Measurements from ENCODE around the gene ARL6IP1. TPM values are rescaled to one million over a fixed set of nuclear protein-coding genes. Genes with fewer than 3 reads are reported as not detected.
A peak's percentile ranks its signal among the peaks of the same experiment; 100 is the strongest.

ARL6IP1 gene
- total and polyA plus RNA-seq, 8 donors = 36.0 to 309 (median 56.9) TPM

GRCh38 chr16:18805257-18805773 lies 4.0 kb upstream of the ARL6IP1 start:
- TF ChIP-seq POLR2AphosphoS5 (IDR thresholded peaks at IDR 0.05) (no peak), EP300 (IDR thresholded peaks at IDR 0.05) (no peak), POLR2A (IDR thresholded peaks at IDR 0.05) (no peak)
- TF ChIP-seq, protein P1, sequence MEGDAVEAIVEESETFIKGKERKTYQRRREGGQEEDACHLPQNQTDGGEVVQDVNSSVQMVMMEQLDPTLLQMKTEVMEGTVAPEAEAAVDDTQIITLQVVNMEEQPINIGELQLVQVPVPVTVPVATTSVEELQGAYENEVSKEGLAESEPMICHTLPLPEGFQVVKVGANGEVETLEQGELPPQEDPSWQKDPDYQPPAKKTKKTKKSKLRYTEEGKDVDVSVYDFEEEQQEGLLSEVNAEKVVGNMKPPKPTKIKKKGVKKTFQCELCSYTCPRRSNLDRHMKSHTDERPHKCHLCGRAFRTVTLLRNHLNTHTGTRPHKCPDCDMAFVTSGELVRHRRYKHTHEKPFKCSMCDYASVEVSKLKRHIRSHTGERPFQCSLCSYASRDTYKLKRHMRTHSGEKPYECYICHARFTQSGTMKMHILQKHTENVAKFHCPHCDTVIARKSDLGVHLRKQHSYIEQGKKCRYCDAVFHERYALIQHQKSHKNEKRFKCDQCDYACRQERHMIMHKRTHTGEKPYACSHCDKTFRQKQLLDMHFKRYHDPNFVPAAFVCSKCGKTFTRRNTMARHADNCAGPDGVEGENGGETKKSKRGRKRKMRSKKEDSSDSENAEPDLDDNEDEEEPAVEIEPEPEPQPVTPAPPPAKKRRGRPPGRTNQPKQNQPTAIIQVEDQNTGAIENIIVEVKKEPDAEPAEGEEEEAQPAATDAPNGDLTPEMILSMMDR (IDR thresholded peaks at IDR 0.05) = no peak
- no peak for DNase-seq
- H3K36me3 ChIP-seq = peaks cover 15 to 49% (median 38%) of the 10 kb centered on the region in 4 donors
- H3K27ac ChIP-seq = peak overlapping the region in 3 of 5 donors; percentile 30 to 66 (median 46)
- intact Hi-C loops (cut with DNase I; ENCODE audit: low total_unique reads) = no loop called here
- H3K9me3 ChIP-seq = no peaks in the 10 kb centered on the region
- peaks cover 4 to 35% (median 22%) of the 10 kb centered on the region in 4 donors for H3K4me1 ChIP-seq
- WGBS, 5 donors = 17 to 38% (median 23%) methylated on average over 2 of the region's 2 CpGs
- H3K27me3 ChIP-seq = no peaks in the 10 kb centered on the region
- no peak overlapping the region for H3K4me3 ChIP-seq

- Histone ChIP-seq H3K9me3 (no peaks in the 10 kb centered on the region), H3K27me3 (no peaks in the 10 kb centered on the region), H3K36me3 (peaks cover 12 to 41% (median 31%) of the 10 kb centered on the region in 4 donors), H3K27ac (peak overlapping the region in 3 of 5 donors; percentile 42 to 66 (median 46)), H3K4me3 (no peak overlapping the region), H3K4me1 (peaks cover 11 to 43% (median 30%) of the 10 kb centered on the region in 4 donors)
- intact Hi-C loops (cut with DNase I; ENCODE audit: low total_unique reads) = no loop called here
- WGBS, 5 donors = 61 to 69% (median 68%) methylated on average over 3 of the region's 3 CpGs
- DNase-seq = no peak
- TF ChIP-seq, protein P1 (IDR thresholded peaks at IDR 0.05) = no peak
- TF ChIP-seq POLR2A (IDR thresholded peaks at IDR 0.05) (no peak), EP300 (IDR thresholded peaks at IDR 0.05) (no peak), POLR2AphosphoS5 (IDR thresholded peaks at IDR 0.05) (no peak)
Observed at GRCh38 chr16:18804540-18804939, 3.2 kb upstream of the ARL6IP1 start.

GRCh38 chr16:18803569-18804462 lies 2.5 kb upstream of the ARL6IP1 start:
- Histone ChIP-seq H3K9me3 (no peaks in the 10 kb centered on the region), H3K27ac (peak overlapping the region in 3 of 5 donors; percentile 42 to 93 (median 66)), H3K36me3 (peaks cover 5 to 34% (median 24%) of the 10 kb centered on the region in 4 donors), H3K4me3 (no peak overlapping the region), H3K4me1 (peaks cover 18 to 50% (median 37%) of the 10 kb centered on the region in 4 donors), H3K27me3 (no peaks in the 10 kb centered on the region)
- TF ChIP-seq EP300 (IDR thresholded peaks at IDR 0.05) (no peak), POLR2A (IDR thresholded peaks at IDR 0.05) (no peak), POLR2AphosphoS5 (IDR thresholded peaks at IDR 0.05) (no peak)
- TF ChIP-seq, protein P1 (IDR thresholded peaks at IDR 0.05) = no peak
- intact Hi-C loops (cut with DNase I; ENCODE audit: low total_unique reads) = no loop called here
- DNase-seq = no peak
- 58 to 70% (median 69%) methylated on average over 5 of the region's 5 CpGs for WGBS, 5 donors

DNA sequence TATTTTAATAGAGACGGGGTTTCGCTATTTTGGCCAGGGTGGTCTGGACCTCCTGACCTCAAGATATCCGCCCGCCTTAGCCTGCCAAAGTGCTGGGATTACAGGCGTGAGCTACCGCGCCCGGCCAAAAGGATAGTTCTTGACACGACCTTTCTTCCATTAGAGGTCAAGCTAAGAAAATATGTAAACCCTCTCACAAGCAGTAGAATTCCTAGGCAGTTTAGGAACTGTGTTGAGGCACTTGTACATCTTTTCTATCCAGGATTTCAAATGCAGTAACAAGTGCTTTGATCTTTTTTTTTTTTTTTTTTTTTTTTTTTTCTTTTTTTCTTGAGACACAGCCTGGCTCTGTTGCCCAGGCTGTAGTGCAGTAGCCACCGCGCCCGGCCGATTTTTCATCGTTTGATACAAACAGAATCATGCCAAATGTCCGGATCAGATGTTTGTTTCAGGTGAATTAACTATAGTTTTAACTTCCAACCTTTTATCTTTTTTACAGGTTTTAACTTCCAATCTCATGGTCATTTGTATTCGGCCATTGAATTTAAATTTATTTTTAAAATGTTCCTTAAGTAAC lies 1.5 kb upstream of the ARL6IP1 start:
- 84 to 92% (median 88%) methylated on average over 16 of the region's 16 CpGs for WGBS, 5 donors
- no peak for DNase-seq
- peak overlapping the region in 4 of 5 donors; percentile 42 to 93 (median 78) for H3K27ac ChIP-seq
- H3K36me3 ChIP-seq = peaks cover 4 to 29% (median 16%) of the 10 kb centered on the region in 4 donors
- H3K9me3 ChIP-seq = no peaks in the 10 kb centered on the region
- TF ChIP-seq, protein P1 (IDR thresholded peaks at IDR 0.05) = no peak
- no peak for TF ChIP-seq EP300 (IDR thresholded peaks at IDR 0.05)
- TF ChIP-seq POLR2A (IDR thresholded peaks at IDR 0.05) = no peak
- TF ChIP-seq POLR2AphosphoS5 (IDR thresholded peaks at IDR 0.05) = no peak
- H3K27me3 ChIP-seq = no peaks in the 10 kb centered on the region
- H3K4me1 ChIP-seq = peaks cover 18 to 59% (median 42%) of the 10 kb centered on the region in 4 donors
- H3K4me3 ChIP-seq = no peak overlapping the region
- intact Hi-C loops (cut with DNase I; ENCODE audit: low total_unique reads) = no loop called here
